K562 (cell line): Measurements from ENCODE around the gene TPSG1. TPM values are rescaled to one million over a fixed set of nuclear protein-coding genes. Genes with fewer than 3 reads are reported as not detected.
A peak's percentile ranks its signal among the peaks of the same experiment; 100 is the strongest.

Experiments used
- ATAC-seq: fragments of 200-7000 bp; cut with Tn5 transposase; 3 replicates; pipeline ENCODE4 v1.9.1; 2020; ENCODE audit warnings: moderate library complexity
- BruUV-seq: library from RNA; stranded (reverse); fragments of 400-500 nt; replicated peaks from 2 replicates; lab custom pipeline; 2021; lab: Mats Ljungman, UMichigan
- CTCF ChIA-PET: fragments of 300-600 bp; formaldehyde crosslinking; extraction: SDS; loops from one replicate; lab custom pipeline; 2021; ENCODE audit warnings: low intra/inter-chr PET ratio; lab: Yijun Ruan, JAX
- POLR2A ChIA-PET: fragments of 300-600, 350-650 bp; sonication (Branson Sonifier 250); formaldehyde crosslinking; extraction: SDS; loops from one replicate; lab custom pipeline; 2021; ENCODE audit warnings: antibody characterized with exemption, inconsistent platforms; lab: Yijun Ruan, JAX
- DNase-seq, 4 experiments: peaks; one replicate each; pipeline versions ENCODE4 v3.0.0 to v3.0.0-alpha.2; 2011 to 2018; ENCODE audit warnings: low spot score in 3 of 4, mixed read lengths in 3 of 4; ENCODE audit errors: extremely low read depth in 1 of 4
- FAIRE-seq: peaks from 2 replicates; lab custom pipeline; 2011; peaks lifted over from hg19 to GRCh38; lab: Jason Lieb, UNC
- H2AFZ ChIP-seq: 2 replicates; pipeline ENCODE4 v1.6.0; 2011; ENCODE audit warnings: low read depth, low read length, control low read depth, inconsistent platforms
- H3K27ac ChIP-seq: fragments of 200-600 bp; 3 replicates; pipeline ENCODE4 v1.8.0; 2011; ENCODE audit warnings: low read depth, mild to moderate bottlenecking, control low read depth, inconsistent platforms, low read length, moderate library complexity, mixed read lengths; ENCODE audit errors: extremely low read depth
- H3K27me3 ChIP-seq, 2 experiments: fragments of 300-600 bp in 1 of 2; 2 replicates in 1 of 2; 3 replicates in 1 of 2; pipeline versions ENCODE4 v1.6.0 to v1.8.0; 2011; ENCODE audit warnings: inconsistent platforms in 2 of 2, low read length in 2 of 2, mild to moderate bottlenecking in 1 of 2, mixed read lengths in 1 of 2, moderate library complexity in 1 of 2; ENCODE audit not compliant: control insufficient read depth in 2 of 2, insufficient read depth in 2 of 2
- H3K36me3 ChIP-seq: fragments of 300-600 bp; 3 replicates; pipeline ENCODE4 v1.8.0; 2011; ENCODE audit warnings: mild to moderate bottlenecking, low read length, inconsistent platforms; ENCODE audit not compliant: control insufficient read depth, insufficient read depth
- H3K4me1 ChIP-seq, 2 experiments: fragments of 200-600 bp in 1 of 2; replicated peaks in 1 of 2; 2 replicates in 1 of 2; 3 replicates in 1 of 2; pipeline versions ENCODE4 v1.5.1 to v1.8.0; 2011; ENCODE audit warnings: inconsistent platforms in 2 of 2, low read length in 2 of 2, mild to moderate bottlenecking in 1 of 2, mixed read lengths in 1 of 2, moderate library complexity in 1 of 2; ENCODE audit not compliant: control insufficient read depth in 2 of 2, insufficient read depth in 2 of 2
- H3K4me2 ChIP-seq: 2 replicates; pipeline ENCODE4 v1.6.1; 2011; ENCODE audit warnings: low read length, control low read depth, inconsistent platforms, mixed read lengths; ENCODE audit not compliant: insufficient read depth
- H3K4me3 ChIP-seq: fragments of 200-600 bp; sonication (generic), shearing (Covaris generic); 2 replicates; pipeline ENCODE4 v1.5.1; 2016; ENCODE audit warnings: control low read depth, inconsistent platforms
- H3K79me2 ChIP-seq: fragments of 200-600 bp; 3 replicates; pipeline ENCODE4 v1.8.0; 2011; ENCODE audit warnings: low read length, inconsistent platforms; ENCODE audit not compliant: control insufficient read depth, insufficient read depth
- H3K9ac ChIP-seq, 2 experiments: 2 replicates each; pipeline versions ENCODE4 v1.6.0 to v1.6.1; 2011; ENCODE audit warnings: low read depth in 2 of 2, low read length in 2 of 2, control low read depth in 1 of 2, inconsistent platforms in 1 of 2, mild to moderate bottlenecking in 1 of 2, mixed read lengths in 1 of 2; ENCODE audit not compliant: insufficient read depth in 1 of 2
- H3K9me1 ChIP-seq: one replicate; pipeline ENCODE4 v1.6.0; 2011; ENCODE audit warnings: inconsistent platforms, mild to moderate bottlenecking, low read length, moderate library complexity; ENCODE audit not compliant: control insufficient read depth, insufficient read depth
- H3K9me3 ChIP-seq: replicated peaks from 2 replicates; pipeline ENCODE4 v1.5.1; 2011; ENCODE audit warnings: low read depth, low read length, inconsistent platforms; ENCODE audit not compliant: control insufficient read depth, insufficient read depth
- H4K20me1 ChIP-seq: replicated peaks from 2 replicates; pipeline ENCODE4 v1.6.1; 2011; ENCODE audit warnings: low read length, inconsistent platforms, mixed read lengths; ENCODE audit not compliant: control insufficient read depth, insufficient read depth
- DLX4 ChIP-seq: fragments of 250-450 bp; sonication (Bioruptor Pico); IDR thresholded peaks from 2 replicates; pipeline ENCODE4 v1.6.1; 2021; ENCODE audit warnings: mild to moderate bottlenecking
- ELF2 ChIP-seq: fragments of 250-450 bp; sonication (Bioruptor Pico); IDR thresholded peaks from 2 replicates; pipeline ENCODE4 v1.5.0; 2021; ENCODE audit warnings: mild to moderate bottlenecking
- ELK3 ChIP-seq: fragments of 450-650 bp; formaldehyde crosslinking; IDR thresholded peaks from 2 replicates; pipeline ENCODE4 v1.4.0; 2020; ENCODE audit warnings: mild to moderate bottlenecking
- SMAD3 ChIP-seq: fragments of 450-650 bp; formaldehyde crosslinking; conservative IDR thresholded peaks from 2 replicates; pipeline ENCODE4 v1.4.0; 2020; ENCODE audit warnings: mild to moderate bottlenecking
- ZNF133 ChIP-seq: fragments of 250-450 bp; sonication (Bioruptor Pico); IDR thresholded peaks from 2 replicates; pipeline ENCODE4 v1.4.0; 2020; ENCODE audit warnings: mild to moderate bottlenecking
- WGBS: fragments of 100-300 bp; shearing (Covaris generic); methylation state at CpG from one replicate; pipeline ENCODE4 v1.1.6; 2016; ENCODE audit warnings: low coverage, mixed read lengths; ENCODE audit not compliant: insufficient coverage; ENCODE audit errors: missing lambda C conversion rate; 5-methylcytosine and 5-hydroxymethylcytosine counted together
- in situ Hi-C: fragments of 300-500 bp; cut with MboI; formaldehyde crosslinking; loops from 4 replicates; pipeline ENCODE4 v1.15.0; 2018; ENCODE audit warnings: inconsistent platforms, mixed read lengths
- intact Hi-C: fragments of 100-400 bp; cut with micrococcal nuclease; formaldehyde crosslinking; loops from 2 replicates; pipeline ENCODE4 v1.14.2; 2022
- polyA plus RNA-seq, 8 experiments: library from polyadenylated mRNA; depleted of rRNA in 4 of 8; stranded (reverse) in 5 of 8; unstranded in 3 of 8; fragments of >200 nt; fragmentation: Nextera tagmentation in 2 of 8; fragmentation: Illumina TruSeq in 1 of 8; extraction: Ambion mirVana in 2 of 8; extraction: Trizol in 1 of 8; gene quantifications; 2 replicates each; pipeline versions ENCODE4 v1.2.1 to v1.2.3, GENCODE V29; 2011 to 2014; ENCODE audit warnings: inconsistent platforms in 1 of 8, missing spikeins in 1 of 8
- total RNA-seq, 7 experiments: library from RNA; depleted of rRNA in 6 of 7; stranded (reverse); fragments of >200 nt in 6 of 7; fragmentation: Illumina TruSeq in 2 of 7; extraction: Trizol in 2 of 7; gene quantifications; 2 replicates each; pipeline versions ENCODE4 v1.2.1 to v1.2.3, GENCODE V29; 2011 to 2021; ENCODE audit warnings: low replicate concordance in 1 of 7

TPSG1 gene
- total and polyA plus RNA-seq, 9 of the 15 experiments (the other 6 are each of a cell fraction or from before 2014, with no cell fraction given) = not detected

- no TSS peak for BruUV-seq
- Histone ChIP-seq H3K79me2 (no peaks in the 10 kb centered on the region), H3K9me3 (no peaks in the 10 kb centered on the region), H2AFZ (no peak overlapping the region), H3K4me1 (peaks cover 0 to 53% of the 10 kb centered on the region in 2 experiments; a peak in 2 of 5 replicates), H3K4me2 (no peak overlapping the region), H4K20me1 (no peaks in the 10 kb centered on the region; the same call in 1 of the 2 replicates), H3K4me3 (no peak overlapping the region), H3K9me1 (no peaks in the 10 kb centered on the region), H3K36me3 (no peaks in the 10 kb centered on the region), H3K27ac (no peak overlapping the region), H3K27me3 (peaks cover 9 to 41% of the 10 kb centered on the region in 2 experiments; a peak in 4 of 5 replicates), H3K9ac (no peak overlapping the region)
- in situ Hi-C loops (loop anchor here (5.0 kb wide), 1 partner anchor 87 kb away; no protein-coding TSS in a partner anchor), intact Hi-C loops (no loop called here)
- peak in 2 of 4 experiments; percentile 46 to 48 for DNase-seq
- FAIRE-seq = no peak
- POLR2A ChIA-PET = no interaction called here
- CTCF ChIA-PET = no interaction called here
- TF ChIP-seq ELF2 (CRISPR knock-in tag) = no peak
- no peak for TF ChIP-seq SMAD3 (CRISPR knock-in tag)
- no peak for TF ChIP-seq ELK3
- no peak for TF ChIP-seq ZNF133
- no peak for TF ChIP-seq DLX4
- ATAC-seq = no peak
- WGBS = 34% methylated on average over 5 of the region's 19 CpGs
Measured at GRCh38 chr16:1199347-1200013, 25.6 kb downstream of the TPSG1 start.
